ENCODE results near the gene SHE. TPM values are rescaled to one million over a fixed set of nuclear protein-coding genes. Genes with fewer than 3 reads are reported as not detected.

SHE gene
- polyA plus RNA-seq (0.04 TPM in 1 of 2 replicates, not detected in the other), polyA minus RNA-seq (not detected in 2 replicates)

GRCh38 chr1:154502066-154502743 lies at the start of gene SHE, which contains the start of gene TDRD10:
Gene SHE, minus strand, starts transcription at chr1:154502412. Its CDS starts 386 bp downstream, at chr1:154502026.
Gene TDRD10, plus strand, starts transcription at chr1:154502219. Its CDS starts 4,685 bp downstream, at chr1:154506904.
- no peaks in the 10 kb centered on the region for H4K20me1 ChIP-seq (ENCODE audit: insufficient read depth)
- no peak within 1 kb of the TSS for H3K9ac ChIP-seq (ENCODE audit: low read length)
- TF ChIP-seq EZH2 (IDR thresholded peaks at IDR 0.05; ENCODE audit: borderline replicate concordance, insufficient read depth, low read length, poor library complexity, severe bottlenecking) (no peak), RAD21 (conservative IDR thresholded peaks at IDR 0.05) (no peak), MXI1 (conservative IDR thresholded peaks at IDR 0.05; ENCODE audit: poor library complexity, severe bottlenecking) (no peak), REST (IDR thresholded peaks at IDR 0.05; ENCODE audit: borderline replicate concordance) (no peak), SMC3 (conservative IDR thresholded peaks at IDR 0.05; ENCODE audit: poor library complexity) (no peak), CTCF (IDR thresholded peaks at IDR 0.05; ENCODE audit: poor library complexity, severe bottlenecking) (no peak), TAF1 (IDR thresholded peaks at IDR 0.05; ENCODE audit: low read depth) (no peak), EP300 (conservative IDR thresholded peaks at IDR 0.05; ENCODE audit: poor library complexity, severe bottlenecking) (no peak), POLR2AphosphoS5 (IDR thresholded peaks at IDR 0.05) (no peak)
- H3K79me2 ChIP-seq (replicated peaks; ENCODE audit: insufficient read depth, low read length) = no peaks in the 10 kb centered on the region
- peaks cover 7% of the 10 kb centered on the region for H3K9me3 ChIP-seq (ENCODE audit: low read length)
- H2AFZ ChIP-seq (ENCODE audit: low read depth, low read length) = no peak within 1 kb of the TSS
- no peaks in the 10 kb centered on the region for H3K36me3 ChIP-seq (ENCODE audit: insufficient read depth, low read length)
- H3K4me2 ChIP-seq (ENCODE audit: low read length) = no peak within 1 kb of the TSS
- H3K27me3 ChIP-seq (ENCODE audit: insufficient read depth, low read depth, low read length) = peaks cover 73% of the 10 kb centered on the region
- no peaks in the 10 kb centered on the region for H3F3A ChIP-seq (ENCODE audit: insufficient read depth, low read length, poor library complexity, severe bottlenecking)
- H3K27ac ChIP-seq (ENCODE audit: low read length) = no peak within 1 kb of the TSS
- H3K4me3 ChIP-seq (ENCODE audit: low read length) = peak within 1 kb of the TSS; percentile 46
- H3K9me2 ChIP-seq (ENCODE audit: insufficient read depth, low read length) = no peaks in the 10 kb centered on the region

- TF ChIP-seq CTCF (IDR thresholded peaks at IDR 0.05; ENCODE audit: poor library complexity, severe bottlenecking) (no peak), RAD21 (conservative IDR thresholded peaks at IDR 0.05) (no peak), MXI1 (conservative IDR thresholded peaks at IDR 0.05; ENCODE audit: poor library complexity, severe bottlenecking) (no peak), EP300 (conservative IDR thresholded peaks at IDR 0.05; ENCODE audit: poor library complexity, severe bottlenecking) (no peak), POLR2AphosphoS5 (IDR thresholded peaks at IDR 0.05) (no peak), TAF1 (IDR thresholded peaks at IDR 0.05; ENCODE audit: low read depth) (no peak), SMC3 (conservative IDR thresholded peaks at IDR 0.05; ENCODE audit: poor library complexity) (no peak), EZH2 (IDR thresholded peaks at IDR 0.05; ENCODE audit: borderline replicate concordance, insufficient read depth, low read length, poor library complexity, severe bottlenecking) (no peak), REST (IDR thresholded peaks at IDR 0.05; ENCODE audit: borderline replicate concordance) (no peak)
These were observed 49.3 kb upstream of the SHE start for GRCh38 chr1:154551474-154551873.

More at GRCh38 chr1:154551474-154551873, 49.3 kb upstream of the SHE start:
- no peak overlapping the region for H3K4me2 ChIP-seq (ENCODE audit: low read length)
- no peaks in the 10 kb centered on the region for H3F3A ChIP-seq (ENCODE audit: insufficient read depth, low read length, poor library complexity, severe bottlenecking)
- H3K4me3 ChIP-seq (ENCODE audit: low read length) = no peak overlapping the region
- no peak overlapping the region for H3K9ac ChIP-seq (ENCODE audit: low read length)
- no peaks in the 10 kb centered on the region for H3K9me3 ChIP-seq (ENCODE audit: low read length)
- H3K36me3 ChIP-seq (ENCODE audit: insufficient read depth, low read length) = peaks cover 5% of the 10 kb centered on the region
- peaks cover 11% of the 10 kb centered on the region for H3K79me2 ChIP-seq (replicated peaks; ENCODE audit: insufficient read depth, low read length)
- H2AFZ ChIP-seq (ENCODE audit: low read depth, low read length) = no peak overlapping the region
- H3K27me3 ChIP-seq (ENCODE audit: insufficient read depth, low read depth, low read length) = no peaks in the 10 kb centered on the region
- H3K27ac ChIP-seq (ENCODE audit: low read length) = no peak overlapping the region
- no peaks in the 10 kb centered on the region for H3K9me2 ChIP-seq (ENCODE audit: insufficient read depth, low read length)
- H4K20me1 ChIP-seq (ENCODE audit: insufficient read depth) = no peaks in the 10 kb centered on the region
